ENCODE results near the gene AMER2.
"Not testable (repeated sequence)": the region's sequence is repeated elsewhere in the genome, so short reads cannot be mapped to it uniquely, and the experiment has no call there.

The AMER2 gene

DNA sequence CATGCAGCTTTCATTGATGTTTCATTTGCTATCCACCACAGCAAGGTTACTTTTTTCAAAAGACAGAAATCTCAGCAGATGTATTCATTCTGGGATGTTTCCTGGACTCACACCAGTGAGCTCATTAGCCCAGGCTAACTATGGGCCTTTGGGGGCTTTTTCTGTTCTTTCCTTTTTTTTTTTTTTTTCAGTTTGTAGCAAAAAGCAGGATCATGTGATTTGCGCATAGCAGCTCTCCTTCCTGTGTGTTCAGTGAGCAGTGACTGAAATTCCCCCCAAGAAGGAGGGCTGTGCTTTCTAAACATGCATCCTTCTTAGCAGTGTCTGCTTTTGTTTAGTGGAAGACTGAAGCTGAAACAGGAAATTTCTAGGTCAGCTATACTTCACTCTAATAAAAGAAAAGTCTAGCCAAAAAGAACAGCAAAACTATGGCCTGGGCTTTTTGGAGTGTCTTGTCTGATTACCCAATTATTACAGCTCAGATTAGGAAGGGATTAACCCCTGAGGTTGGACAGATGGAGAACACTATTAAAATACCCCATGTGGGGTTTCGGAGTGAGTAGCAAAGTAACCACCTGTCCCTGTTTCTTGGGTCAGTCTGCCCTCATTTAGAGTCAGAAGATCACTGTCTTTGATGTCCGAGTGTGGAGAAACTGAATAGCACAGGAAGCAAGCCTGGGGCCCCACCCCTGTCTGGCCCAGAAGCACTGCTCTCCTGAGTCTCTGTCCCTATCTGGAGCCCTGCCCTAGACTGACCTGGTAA is 8.9 kb upstream of the AMER2 start:
- DNase-seq = no peak

DNA sequence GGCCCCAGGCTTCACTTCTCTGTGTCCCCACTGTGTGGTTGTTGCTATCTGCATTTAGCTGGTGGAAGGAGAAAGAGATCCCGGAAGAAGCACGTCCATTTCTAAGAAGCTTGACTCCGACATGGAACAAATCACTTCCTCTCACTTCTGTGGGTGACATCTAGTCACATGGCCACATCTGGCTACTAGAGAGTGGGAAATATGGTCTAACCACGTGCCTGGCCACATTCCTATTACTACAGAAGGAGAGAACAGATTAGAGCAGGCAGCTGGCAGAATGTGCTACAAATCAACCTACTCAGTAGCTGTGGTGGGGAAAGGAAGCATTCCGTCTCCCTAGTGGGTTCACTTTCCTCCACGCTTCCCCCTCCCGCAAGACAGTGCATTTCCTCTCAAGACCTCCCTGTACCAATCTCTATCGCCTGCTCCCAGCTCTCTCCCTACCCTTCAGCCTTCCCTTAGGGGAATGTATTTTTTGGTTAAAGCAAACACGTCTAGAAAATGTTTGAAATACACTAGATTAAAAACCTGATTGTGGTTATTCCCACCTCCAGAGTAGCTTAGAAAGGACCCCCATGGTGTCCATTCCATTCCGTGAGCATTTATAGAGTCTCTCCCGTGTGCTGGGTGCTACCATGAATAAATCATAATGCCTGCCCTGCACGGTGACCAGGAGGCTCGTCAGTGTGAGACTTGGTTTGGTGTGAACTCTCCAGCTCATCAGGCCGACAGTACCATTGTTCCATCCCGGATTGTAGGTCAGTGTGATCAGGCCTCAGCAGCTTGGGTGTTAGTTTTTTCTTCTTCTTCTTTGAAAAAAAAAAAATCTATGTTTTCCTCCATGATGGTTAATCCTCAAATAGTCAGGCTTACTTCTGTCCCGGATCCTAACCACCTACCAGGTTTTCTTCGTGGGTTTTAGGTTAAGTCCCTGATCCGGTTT is 8.0 kb upstream of the AMER2 start:
- DNase-seq = no peak

DNA sequence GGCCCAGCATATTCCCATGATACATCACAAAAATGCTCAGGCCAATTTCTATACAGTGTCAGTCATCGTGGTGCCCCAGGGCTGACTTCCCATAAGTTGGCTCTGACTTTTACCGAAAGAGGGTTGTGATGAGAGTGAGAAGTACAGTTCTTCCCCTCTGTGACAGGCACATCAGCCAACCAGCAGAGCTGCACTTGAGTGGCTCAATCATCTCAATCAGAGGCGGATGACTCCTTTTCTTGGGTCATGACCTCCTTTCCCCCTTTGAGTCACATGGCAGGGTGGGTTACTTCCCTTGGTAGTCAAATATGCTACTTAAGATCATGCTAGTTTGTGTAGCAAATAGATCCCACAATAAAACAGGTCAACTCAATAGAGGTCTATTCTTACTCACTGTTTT is 6.9 kb upstream of the AMER2 start:
- no peak for DNase-seq

DNA sequence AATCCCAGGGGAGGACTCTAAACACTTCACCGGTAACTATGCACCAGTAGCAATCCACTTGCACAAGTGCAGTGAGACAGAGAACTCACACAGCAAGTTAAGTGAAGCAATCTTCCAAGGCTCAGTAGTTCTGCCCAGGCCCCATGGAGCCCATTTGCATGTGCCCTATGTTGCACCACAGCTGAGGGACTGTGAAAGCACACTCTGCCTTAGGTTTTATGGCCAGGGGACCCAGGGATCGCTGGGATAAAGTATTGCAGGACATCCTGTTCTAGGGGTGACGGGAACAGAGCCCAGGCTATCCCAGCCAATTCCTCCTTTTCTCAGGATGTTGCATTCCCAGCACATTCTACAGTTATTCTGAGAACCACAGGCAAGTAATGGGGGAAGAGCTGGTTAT is 6.0 kb upstream of the AMER2 start:
- no peak for DNase-seq

DNA sequence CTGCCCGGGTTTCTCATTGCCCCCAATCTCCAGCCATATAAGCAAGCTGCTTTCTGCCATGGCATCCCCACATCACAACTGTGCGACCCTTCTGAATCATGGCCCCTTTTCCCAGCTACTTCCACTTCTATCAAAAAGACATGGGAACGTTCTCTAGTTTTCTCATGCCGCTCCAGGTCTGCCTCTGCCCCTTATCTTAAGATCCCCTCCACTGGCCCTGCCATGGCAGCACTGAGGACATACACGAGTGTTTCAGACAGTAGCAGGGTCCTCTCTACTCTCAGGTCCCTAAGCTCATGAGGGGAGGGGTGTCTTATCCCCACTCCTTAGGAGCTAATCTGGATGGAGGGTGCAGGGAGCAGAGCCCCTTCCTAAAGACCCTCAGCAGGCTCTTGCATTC is 5.5 kb upstream of the AMER2 start:
- DNase-seq = no peak

DNA sequence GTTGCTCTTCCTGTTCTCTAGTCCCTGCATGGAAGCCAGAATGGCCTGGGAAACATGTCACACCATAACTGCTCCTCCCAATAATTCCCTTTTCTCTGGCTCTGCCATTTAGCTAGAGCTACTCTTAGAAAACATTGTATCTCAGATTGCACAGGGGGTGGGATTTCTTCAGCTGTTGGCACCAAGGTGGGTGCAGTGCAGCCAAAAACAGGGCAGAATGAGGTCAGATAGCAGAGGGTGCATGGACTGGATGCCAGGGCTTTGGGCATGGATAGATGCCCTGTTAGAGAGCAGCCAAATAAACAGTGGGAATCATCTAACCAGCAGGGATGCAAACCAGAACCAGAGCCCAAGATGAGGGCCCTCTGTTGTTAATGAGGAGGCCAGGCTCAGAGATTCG is 4.9 kb upstream of the AMER2 start:
- no peak for DNase-seq

DNA sequence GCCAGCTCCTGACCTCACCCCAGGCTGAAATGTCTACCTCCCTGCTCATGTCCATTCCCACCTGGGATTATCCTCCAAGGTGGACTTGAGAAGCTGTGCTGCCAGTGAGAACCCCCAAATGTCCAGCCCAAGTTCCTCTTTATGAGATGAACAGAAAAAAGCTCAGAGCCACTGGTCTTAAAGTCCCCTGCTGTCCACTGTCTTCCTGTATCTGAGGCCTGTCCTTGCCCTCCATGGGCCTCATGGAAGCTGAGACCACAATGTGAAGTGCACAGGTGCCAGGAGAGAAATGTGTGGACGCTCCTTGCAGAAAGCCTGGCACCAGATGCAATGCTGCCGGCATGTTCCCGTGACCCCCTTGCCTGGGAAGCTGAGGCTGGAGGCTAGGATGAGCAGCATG is 3.3 kb upstream of the AMER2 start:
- no peak for DNase-seq

DNA sequence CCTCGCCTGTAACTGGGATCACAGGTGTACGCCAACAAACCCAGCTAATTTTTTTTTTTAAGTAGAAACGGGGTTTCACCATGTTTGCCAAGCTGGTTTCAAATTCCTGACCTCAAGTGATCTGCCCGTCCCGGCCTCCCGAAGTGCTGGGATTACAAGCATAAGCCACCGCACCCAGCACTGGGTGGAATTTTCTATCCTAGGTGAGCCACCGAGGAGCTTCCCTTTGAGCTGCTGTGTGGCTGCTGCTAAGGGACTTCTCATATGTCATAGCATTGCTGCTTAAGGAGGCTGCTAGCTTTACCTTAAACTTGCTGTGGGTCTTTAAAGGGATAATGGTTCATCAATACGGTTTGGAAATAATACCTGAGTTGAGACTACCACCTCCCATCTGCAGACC is 2.9 kb upstream of the AMER2 start:
- no peak for DNase-seq

DNA sequence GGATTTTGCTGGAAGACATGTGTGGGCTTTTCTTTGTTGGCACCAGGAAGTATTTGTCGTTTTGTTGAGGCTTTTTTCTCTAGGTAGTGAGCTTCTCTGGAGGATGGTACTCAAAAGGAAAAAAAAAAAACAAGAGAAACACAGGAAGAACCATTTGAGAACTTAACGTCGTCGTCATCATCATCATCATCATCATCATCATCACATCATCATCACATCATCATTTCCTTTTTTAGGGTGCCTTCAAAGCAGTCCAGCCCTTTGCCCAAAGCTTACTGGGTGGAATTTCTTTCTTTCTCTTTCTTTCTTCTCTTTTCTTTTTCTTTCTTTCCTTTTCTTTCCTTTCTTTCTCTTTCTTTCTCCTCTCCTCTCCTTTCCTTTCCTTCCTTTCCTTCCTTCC is 2.2 kb upstream of the AMER2 start:
- no peak for DNase-seq

DNA sequence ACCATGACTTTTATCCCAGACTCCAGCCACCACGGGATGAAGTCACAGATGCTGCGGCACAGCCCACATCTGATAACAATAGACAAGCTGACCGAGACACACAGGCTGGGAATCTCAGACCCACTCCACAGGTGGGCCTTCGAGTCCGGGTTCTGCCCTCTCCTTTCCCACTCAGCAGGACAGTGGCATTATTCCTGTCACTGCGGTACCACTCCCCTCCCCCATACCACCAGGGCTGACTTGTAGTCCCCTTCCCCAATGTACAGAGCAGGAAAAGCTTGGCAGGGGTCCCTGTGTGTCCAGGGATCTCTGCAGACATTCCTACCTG is 179 bp upstream of the AMER2 start:
- DNase-seq = no peak

DNA sequence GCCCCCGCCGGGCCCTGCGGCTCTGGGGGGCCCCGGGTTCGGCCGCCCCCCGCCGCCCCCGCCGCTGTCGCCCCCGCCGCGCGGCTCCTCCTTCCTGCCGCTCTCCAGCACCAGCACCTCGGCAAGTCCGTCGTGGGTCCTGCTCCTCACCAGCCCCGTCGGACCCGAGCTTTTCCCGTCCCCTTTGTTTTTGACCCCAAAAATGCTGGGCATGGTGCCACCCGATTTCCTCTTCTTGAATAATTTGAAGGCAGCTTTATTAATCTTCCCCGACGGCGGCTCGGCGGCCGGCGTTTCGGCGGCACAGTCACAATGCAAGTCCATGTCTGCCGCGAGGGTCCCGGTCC is 945 bp downstream of the AMER2 start:
- no peak for DNase-seq

DNA sequence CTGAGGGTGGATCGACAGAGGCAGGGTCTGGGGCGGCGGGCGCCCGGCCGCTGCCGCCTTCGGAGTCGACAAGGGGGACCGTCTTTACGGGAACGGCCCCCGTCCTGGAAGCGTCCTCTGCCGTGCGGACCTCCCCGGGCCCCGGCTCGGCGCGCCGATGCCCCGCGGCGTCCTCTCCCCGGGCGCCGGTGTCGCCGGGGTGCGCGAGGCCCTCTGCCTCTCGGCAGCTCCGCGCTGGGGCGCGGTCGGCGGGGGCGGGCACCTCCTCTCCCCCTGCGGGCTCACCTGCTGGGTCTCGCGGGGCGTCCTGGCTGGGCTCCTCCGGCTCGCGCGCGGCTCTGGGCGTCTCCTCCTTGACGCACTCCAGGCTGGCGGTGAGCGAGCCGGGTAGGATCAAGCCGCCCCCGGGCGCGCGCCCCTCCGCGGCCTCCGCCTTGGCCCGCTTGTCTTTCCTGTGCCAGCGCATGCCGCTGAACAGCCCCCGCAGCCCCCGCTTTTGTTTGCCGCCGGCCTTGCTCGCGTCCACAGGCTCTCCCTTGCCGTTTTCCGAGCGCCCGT is 1.5 kb downstream of the AMER2 start:
- no peak for DNase-seq

DNA sequence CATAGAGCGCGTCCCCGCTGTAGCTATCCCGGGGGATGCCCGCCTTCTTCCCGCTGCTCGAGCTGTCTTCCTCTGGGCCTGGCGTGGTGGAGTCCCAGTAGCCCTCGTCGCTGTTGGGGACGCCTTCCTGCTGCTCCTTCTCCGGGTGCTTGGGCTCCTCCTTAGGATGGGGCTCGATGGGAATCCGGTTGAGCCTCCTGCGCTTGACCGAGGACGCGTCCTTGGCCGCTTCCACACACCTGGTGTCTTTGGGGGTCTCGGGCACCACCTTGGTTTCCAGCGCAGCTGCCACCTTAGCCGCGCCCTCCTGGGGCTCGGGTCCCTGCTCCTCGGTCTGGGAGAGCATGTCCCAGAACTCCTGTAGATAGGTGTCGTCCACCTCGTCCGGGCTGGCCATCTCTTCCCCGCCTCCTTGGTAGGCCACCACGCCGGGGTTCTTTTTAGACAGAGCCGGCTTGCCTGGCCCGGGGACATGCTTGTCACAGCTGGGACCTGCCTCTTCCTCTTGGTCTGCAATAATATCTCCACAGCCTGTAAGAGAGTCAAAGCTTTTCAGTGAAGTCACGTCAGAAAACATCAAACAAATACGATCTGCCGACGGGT is 2.0 kb downstream of the AMER2 start:
- DNase-seq = no peak

DNA sequence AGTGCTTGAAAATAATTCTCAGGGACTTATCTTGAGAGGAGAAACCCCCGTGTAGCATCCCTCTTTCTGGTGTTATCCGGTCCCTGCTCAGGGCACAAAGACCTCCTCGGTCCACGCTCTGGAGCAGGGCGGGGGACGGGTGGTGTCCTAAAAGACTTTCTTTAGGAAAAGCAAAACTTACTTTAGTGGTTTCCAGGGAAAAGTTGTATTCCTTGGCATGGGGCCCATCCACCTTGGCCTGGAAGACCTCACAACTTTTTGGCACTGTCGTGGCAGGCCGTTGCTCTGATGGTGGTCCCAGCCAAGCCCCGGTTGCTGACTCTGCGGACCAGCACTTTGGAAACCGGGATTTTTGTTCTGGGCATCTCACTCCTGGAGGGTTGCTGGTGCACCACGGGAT is 2.7 kb downstream of the AMER2 start:
- DNase-seq = no peak

DNA sequence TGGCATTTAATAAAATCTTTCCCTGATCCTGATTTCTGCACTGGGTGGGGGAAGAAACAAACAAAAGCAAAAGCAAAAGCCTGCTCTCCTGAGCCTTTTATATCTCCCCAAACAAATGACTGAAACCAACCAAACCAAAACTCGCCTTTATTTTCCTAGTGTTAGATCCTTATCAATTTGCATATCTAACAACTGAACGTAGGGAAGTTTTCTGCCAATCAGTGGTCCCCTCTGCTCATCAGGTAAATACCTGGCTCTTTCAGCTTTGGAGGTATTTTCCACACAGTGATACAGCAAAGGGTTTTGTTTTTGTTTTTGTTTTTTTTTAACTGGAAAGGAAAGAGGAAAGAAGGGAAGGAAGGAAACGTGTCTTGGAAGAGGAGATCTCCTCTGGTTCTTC is 3.3 kb downstream of the AMER2 start:
- no peak for DNase-seq

DNA sequence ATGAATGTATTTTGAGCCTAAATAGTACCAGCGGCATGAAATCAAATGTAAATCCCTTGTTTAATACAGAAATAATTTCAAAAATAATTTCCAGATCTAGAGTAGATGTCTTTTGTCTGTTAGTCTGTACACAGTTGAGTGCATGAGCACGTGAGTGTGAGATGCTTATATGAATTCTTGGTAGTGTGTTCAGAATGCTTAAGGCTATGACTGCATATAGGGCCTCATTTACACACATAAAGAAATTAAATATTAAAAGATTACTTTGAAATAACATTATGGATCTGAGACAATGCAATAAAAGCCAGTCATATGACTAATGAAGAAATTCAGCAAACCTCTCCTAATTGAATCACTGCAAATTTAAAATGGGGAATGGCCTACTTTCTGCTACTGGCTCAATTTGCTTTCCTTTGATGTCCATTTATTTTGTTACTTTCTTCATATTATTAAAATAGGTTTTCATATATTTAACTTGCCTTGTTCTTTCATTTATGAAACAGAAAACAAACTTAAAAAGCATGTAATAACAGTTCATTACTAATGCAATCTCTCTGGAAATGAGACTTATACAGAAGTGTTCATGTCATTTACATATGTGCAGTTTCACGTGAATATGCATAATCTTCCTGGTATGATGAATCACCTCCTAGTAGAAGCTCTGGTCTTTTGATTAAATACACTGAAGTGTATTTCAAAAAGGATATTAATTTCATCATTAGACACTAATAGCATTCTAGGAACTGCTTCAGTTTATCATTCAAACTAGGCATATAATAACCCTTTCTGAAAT is 4.5 kb downstream of the AMER2 start:
- no peak for DNase-seq

DNA sequence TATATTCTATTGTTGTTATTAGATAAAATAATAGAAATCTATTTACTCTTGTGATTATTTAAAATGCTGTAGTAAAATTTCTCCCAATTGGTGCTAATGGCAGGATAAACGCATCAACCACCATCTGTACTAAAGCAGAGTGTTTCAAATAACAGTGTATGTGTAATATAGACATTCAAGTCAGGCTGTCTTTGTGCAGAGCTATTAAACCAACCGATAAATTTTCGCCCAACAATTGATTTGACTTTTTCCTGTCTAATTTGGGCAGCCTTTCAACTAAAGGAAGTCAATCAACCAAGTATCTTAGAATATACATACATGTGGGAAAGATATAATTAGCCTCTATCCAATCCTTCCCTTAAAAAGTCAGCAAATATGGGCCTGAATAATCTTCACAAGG is 5.8 kb downstream of the AMER2 start:
- DNase-seq = no peak

DNA sequence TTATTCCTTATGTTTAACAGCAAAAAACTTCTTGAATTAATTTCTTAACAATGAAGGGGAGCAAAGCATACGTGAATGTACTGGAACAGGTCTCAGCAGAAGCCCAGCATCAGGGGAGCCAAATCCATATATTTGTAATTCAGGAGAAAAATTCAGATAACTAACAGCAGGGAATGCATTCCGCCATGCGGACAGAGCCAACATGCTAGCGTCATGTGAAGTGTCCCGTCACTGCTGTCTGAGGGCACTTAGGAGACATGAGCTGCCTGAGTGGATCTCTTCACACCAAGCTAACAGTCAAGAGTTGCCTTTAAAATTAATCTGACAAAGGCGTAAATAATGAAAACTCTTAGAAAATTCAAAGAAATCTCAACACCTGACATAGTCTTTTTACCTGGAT is 6.4 kb downstream of the AMER2 start:
- no peak for DNase-seq

DNA sequence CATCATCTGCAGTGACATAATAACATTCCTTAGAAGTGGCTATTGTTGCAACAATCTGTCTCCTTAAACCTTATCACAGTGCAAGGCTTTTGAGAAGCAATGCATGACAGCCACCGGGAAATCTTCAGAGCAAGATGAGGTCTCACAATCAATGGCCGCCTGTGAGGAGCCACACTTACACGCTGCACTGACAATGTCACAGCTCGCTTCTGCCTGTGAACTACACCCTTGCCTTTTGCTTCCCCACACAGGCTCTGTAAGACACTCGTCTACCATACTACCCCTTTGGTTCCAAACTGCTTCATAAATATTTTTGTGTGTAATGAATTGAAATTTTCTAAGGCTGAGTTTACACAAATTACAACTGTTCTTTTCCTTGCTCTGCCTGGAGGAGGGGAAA is 6.9 kb downstream of the AMER2 start:
- not testable (repeated sequence) for DNase-seq

DNA sequence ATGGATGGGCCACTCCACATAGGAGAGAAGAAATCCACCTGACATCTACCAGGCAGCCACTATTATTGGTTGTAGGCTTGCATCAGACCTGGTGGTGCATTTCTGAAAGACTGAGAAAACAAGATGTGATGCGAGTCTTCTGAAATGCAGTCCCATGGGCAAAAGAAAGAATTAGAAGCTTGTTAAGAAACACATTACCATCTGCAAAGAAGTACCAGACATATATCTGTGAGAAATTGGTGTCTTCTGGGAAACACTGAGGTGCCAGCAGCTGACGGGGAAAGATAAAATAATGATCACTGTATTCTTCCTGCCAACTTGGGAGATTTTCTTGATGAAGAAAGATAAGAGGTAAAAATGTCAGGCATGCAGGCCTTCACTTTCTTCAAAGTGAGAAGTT is 14.4 kb downstream of the AMER2 start:
- DNase-seq = no peak

DNA sequence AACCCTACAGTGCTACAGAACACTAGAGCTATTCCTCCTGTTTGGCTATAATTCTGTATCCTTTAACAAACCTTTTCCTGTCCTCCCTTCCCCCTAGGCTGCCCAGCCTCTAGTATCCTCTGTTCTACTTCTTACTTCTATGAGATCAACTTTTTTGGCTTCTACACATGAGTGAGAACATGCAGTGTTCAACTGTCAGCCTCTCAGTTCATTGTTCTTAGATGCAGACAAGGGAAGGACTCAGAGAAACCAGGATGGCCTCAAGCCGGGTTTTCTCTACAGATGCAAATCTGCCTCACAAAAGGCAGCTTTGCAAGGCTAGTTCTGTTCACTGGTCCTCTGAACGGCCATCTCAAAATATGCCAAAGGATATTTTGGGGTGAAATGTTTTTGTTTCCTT is 18.4 kb downstream of the AMER2 start:
- DNase-seq = no peak

DNA sequence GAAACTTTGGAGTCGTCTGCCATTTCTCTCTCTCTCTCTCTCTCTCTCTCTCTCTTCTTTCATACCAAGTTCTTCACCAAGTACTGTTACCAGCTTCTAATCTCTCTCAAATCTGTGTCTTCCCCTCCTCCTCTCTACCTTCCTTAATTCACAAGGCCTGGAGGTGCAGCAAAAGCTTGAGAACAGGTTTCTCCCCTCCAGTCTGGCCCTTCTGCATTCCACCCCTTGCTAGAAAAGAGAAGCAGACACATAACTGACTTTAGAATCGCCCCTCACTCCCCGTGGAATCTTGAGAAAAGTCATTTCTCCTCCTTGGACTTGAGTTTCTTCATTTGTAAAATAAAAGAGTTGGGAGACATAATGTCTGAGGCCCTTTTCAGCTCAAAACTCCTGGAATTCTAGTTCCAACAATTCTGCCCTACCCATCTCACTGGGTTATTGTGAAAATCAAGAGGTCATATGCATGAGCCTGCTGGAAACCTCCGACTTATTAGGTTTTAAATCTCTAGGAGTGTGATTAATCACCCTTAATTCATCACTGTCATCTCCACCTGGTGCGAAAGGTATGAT is 20.4 kb downstream of the AMER2 start:
- DNase-seq = no peak

DNA sequence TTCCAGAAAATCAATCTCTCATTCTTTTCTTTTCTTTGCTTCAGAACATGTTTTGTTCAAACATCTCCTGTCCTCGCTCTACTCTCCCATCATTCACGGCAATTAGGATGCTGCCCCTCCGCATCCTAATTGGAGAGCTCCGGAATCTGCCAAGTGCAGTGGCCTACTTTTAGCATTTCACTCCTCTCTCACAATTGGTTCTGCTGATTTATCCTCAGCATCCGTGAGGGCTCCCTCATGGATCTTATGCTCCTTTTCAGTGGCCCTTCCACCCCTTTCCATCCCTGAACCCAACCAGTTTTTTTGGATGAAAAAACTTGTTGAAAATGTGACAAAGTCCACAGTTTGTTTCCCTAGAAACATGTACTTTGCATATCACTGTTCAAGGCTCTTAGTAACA is 22.4 kb downstream of the AMER2 start:
- DNase-seq = no peak
